ENCODE measurements around the gene TMEM63B. TPM values are rescaled to one million over a fixed set of nuclear protein-coding genes. Genes with fewer than 3 reads are reported as not detected.
A peak's percentile ranks its signal among the peaks of the same experiment; 100 is the strongest.

The TMEM63B gene
- total RNA-seq, 4 donors from 2014 or later = 27.2 to 71.9 (median 43.7) TPM

DNA sequence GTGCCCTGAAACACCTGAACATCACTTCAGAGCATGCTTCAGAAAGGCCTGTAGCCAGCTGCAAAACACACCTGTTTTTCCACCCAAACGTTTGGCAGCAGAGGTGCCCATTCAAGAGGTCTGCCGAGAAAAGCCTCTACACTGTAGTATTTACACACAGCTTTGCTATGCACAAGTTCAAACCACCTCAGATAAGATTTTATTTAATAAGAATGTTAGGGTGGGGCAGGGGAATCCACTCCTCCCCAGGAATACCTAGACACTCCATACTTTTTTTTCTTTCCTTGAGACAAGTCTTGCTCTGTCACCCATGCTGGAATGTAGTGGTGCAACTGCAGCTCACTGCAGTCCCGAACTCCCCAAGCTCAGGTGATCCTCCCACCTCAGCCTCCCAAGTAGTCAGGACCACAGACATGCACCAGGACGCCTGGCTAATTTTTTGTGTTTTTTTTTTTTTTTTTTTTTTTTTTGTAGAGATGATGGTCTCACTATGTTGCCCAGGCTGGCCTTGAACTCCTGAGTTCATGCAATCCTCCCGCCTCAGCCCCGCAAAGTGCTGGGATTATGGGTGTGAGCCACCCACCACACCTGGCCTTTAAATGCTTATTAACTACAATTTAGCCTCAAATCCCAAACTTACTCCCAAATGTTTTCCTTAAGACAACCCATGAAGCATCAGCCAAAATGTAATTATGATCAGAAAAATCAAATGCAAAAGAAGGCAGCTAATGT, 9.8 kb upstream of the TMEM63B start:
- TF ChIP-seq POLR2A (IDR thresholded peaks at IDR 0.05) = no peak
- TF ChIP-seq, protein P1, sequence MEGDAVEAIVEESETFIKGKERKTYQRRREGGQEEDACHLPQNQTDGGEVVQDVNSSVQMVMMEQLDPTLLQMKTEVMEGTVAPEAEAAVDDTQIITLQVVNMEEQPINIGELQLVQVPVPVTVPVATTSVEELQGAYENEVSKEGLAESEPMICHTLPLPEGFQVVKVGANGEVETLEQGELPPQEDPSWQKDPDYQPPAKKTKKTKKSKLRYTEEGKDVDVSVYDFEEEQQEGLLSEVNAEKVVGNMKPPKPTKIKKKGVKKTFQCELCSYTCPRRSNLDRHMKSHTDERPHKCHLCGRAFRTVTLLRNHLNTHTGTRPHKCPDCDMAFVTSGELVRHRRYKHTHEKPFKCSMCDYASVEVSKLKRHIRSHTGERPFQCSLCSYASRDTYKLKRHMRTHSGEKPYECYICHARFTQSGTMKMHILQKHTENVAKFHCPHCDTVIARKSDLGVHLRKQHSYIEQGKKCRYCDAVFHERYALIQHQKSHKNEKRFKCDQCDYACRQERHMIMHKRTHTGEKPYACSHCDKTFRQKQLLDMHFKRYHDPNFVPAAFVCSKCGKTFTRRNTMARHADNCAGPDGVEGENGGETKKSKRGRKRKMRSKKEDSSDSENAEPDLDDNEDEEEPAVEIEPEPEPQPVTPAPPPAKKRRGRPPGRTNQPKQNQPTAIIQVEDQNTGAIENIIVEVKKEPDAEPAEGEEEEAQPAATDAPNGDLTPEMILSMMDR (IDR thresholded peaks at IDR 0.05 in 4 of 5, conservative IDR thresholded peaks at IDR 0.05 in 1 of 5) = no peak
- H3K36me3 ChIP-seq = peaks cover 0 to 20% of the 10 kb centered on the region in 2 donors
- H3K4me3 ChIP-seq = no peak overlapping the region
- no peaks in the 10 kb centered on the region for H3K9me3 ChIP-seq
- no peak for ATAC-seq
- no peaks in the 10 kb centered on the region for H3K27me3 ChIP-seq
- peaks cover 77 to 85% of the 10 kb centered on the region in 2 donors for H3K4me1 ChIP-seq
- DNase-seq = no peak
- intact Hi-C loops (cut with DNase I; ENCODE audit: low total_unique reads) (no loop called here), in situ Hi-C loops (cut with MboI; ENCODE audit: low sequenced_read_pairs in 4 of 4) (loop anchor here in 1 of 4 donors (25.0 kb wide), 1 partner anchor 120 kb away; the partner anchor contains the start of gene HSP90AB1)
- peak overlapping the region; percentile 93 to 100 (median 98) for H3K27ac ChIP-seq

DNA sequence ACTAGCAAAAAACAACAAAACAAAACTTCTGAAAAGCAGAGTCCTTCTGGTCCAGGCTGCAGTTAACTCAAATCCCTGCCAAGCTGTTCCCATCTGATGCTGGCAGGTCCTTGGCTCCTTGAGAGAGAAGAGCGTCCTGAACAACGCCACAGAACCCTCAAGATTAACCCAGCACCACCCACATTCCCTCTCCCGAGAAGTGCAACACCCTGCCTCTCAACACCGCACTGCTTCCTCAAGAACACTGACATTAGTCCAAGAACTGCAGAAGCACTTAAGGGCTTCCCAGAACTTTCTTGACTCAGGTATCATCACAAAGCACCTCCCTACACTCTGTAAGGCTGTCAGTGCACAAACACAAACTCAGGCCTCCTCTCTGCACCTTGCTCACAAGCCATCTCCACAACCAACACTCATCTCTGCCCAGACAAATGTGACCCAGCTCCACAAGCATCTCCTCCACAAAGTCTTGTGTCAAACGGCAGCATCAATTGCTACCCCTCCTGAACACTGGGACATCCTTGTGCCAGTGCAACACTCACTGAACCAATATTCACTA, 7.6 kb upstream of the TMEM63B start:
- TF ChIP-seq, protein P1 (IDR thresholded peaks at IDR 0.05 in 4 of 5, conservative IDR thresholded peaks at IDR 0.05 in 1 of 5) = no peak
- TF ChIP-seq POLR2A (IDR thresholded peaks at IDR 0.05) = no peak
- Histone ChIP-seq H3K4me3 (no peak overlapping the region), H3K36me3 (no peaks in the 10 kb centered on the region), H3K9me3 (no peaks in the 10 kb centered on the region), H3K27me3 (no peaks in the 10 kb centered on the region), H3K27ac (peak overlapping the region; percentile 77 to 100 (median 98)), H3K4me1 (peaks cover 94 to 98% of the 10 kb centered on the region in 2 donors)
- DNase-seq (no peak), ATAC-seq (peak; percentile 6 to 17)
- intact Hi-C loops (cut with DNase I; ENCODE audit: low total_unique reads) (no loop called here), in situ Hi-C loops (cut with MboI; ENCODE audit: low sequenced_read_pairs in 4 of 4) (loop anchor here in 1 of 4 donors (25.0 kb wide), 1 partner anchor 118 kb away; the partner anchor contains the start of gene HSP90AB1)

GRCh38 chr6:44120692-44121443, 6.5 kb upstream of the TMEM63B start:
- intact Hi-C loops (cut with DNase I; ENCODE audit: low total_unique reads) = no loop called here
- H3K27ac ChIP-seq = peak overlapping the region; percentile 77 to 100 (median 98)
- DNase-seq = no peak
- H3K4me1 ChIP-seq = peaks cover 99% of the 10 kb centered on the region in 2 donors
- peak overlapping the region in 2 of 4 donors; percentile 0 to 6 for H3K4me3 ChIP-seq
- TF ChIP-seq, protein P1 (IDR thresholded peaks at IDR 0.05 in 4 of 5, conservative IDR thresholded peaks at IDR 0.05 in 1 of 5) = no peak
- TF ChIP-seq POLR2A (IDR thresholded peaks at IDR 0.05) = no peak
- peak; percentile 53 to 62 for ATAC-seq
- no peaks in the 10 kb centered on the region for H3K36me3 ChIP-seq
- no peaks in the 10 kb centered on the region for H3K9me3 ChIP-seq
- H3K27me3 ChIP-seq = no peaks in the 10 kb centered on the region
- in situ Hi-C loops (cut with MboI; ENCODE audit: low sequenced_read_pairs in 4 of 4) = loop anchor here in 1 of 4 donors (25.0 kb wide), 1 partner anchor 116 kb away; the partner anchor contains the start of gene HSP90AB1

DNA sequence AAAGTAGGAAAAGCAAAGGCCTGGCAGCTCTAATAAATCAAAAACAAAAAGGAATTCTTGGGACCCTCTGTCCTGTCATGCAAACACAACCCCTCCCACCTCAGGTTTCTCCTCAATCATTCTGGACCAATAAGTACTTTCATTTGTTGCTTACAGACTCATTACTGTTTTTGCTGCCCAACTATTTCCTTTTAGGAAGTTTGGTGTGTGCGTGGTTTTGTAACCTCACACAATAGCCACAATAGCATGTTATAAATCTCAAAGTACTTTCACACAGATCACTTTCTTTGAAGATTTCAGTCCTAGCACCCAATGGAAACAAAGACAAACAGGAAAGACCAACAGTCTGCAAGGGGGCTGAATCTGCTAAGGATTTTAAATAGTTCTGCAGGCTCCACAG, 4.6 kb upstream of the TMEM63B start:
- peak overlapping the region in 1 of 4 donors; percentile 7 for H3K4me3 ChIP-seq

More for the DNA sequence above, 4.6 kb upstream of the TMEM63B start:
- no peak for ATAC-seq
- Histone ChIP-seq H3K36me3 (no peaks in the 10 kb centered on the region), H3K27ac (peak overlapping the region; percentile 77 to 100 (median 98)), H3K4me1 (peaks cover 87 to 88% of the 10 kb centered on the region in 2 donors), H3K9me3 (no peaks in the 10 kb centered on the region), H3K27me3 (no peaks in the 10 kb centered on the region)
- in situ Hi-C loops (cut with MboI; ENCODE audit: low sequenced_read_pairs in 4 of 4) (loop anchor here in 1 of 4 donors (25.0 kb wide), 1 partner anchor 114 kb away; the partner anchor contains the start of gene HSP90AB1), intact Hi-C loops (cut with DNase I; ENCODE audit: low total_unique reads) (no loop called here)
- TF ChIP-seq, protein P1 (IDR thresholded peaks at IDR 0.05 in 4 of 5, conservative IDR thresholded peaks at IDR 0.05 in 1 of 5) = no peak
- no peak for TF ChIP-seq POLR2A (IDR thresholded peaks at IDR 0.05)
- DNase-seq = no peak

Measured in gastrocnemius medialis (tissue), 4 donors.